NCI-H187 (cell line): ENCODE results near the gene RUFY4.
"Not testable (repeated sequence)": the region's sequence is repeated elsewhere in the genome, so short reads cannot be mapped to it uniquely, and the experiment has no call there.

Experiments
- DNase-seq, 2 experiments: peaks; one replicate each; lab custom pipeline; 2025; lab: John Stamatoyannopoulos, UW

RUFY4 gene

GRCh38 chr2:218089259-218089658, 20.2 kb downstream of the RUFY4 start:
- DNase-seq: no peak

- DNase-seq: no peak
These were observed 22.7 kb downstream of the RUFY4 start for GRCh38 chr2:218091746-218092145.

GRCh38 chr2:218093879-218094278, 24.8 kb downstream of the RUFY4 start:
- DNase-seq: no peak

GRCh38 chr2:218095853-218096252, 26.8 kb downstream of the RUFY4 start:
- DNase-seq: no peak

- DNase-seq: no peak
These were observed 28.9 kb downstream of the RUFY4 start for GRCh38 chr2:218097975-218098374.

GRCh38 chr2:218108834-218109233, 39.8 kb downstream of the RUFY4 start:
- not testable (repeated sequence) for DNase-seq

GRCh38 chr2:218121789-218122188, 52.7 kb downstream of the RUFY4 start:
- DNase-seq: not testable (repeated sequence)

GRCh38 chr2:218122286-218122685, 53.2 kb downstream of the RUFY4 start:
- DNase-seq: not testable (repeated sequence)

- DNase-seq: no peak
These were observed 54.9 kb downstream of the RUFY4 start for GRCh38 chr2:218123986-218124385.

- DNase-seq: no peak
These were observed 56.0 kb downstream of the RUFY4 start for GRCh38 chr2:218125095-218125494.

GRCh38 chr2:218125626-218126080, 56.6 kb downstream of the RUFY4 start, which contains the start of gene CXCR2:
TSS of gene CXCR2 (plus strand) at chr2:218126028. CDS start at chr2:218134802, 8,774 bp downstream.
- DNase-seq: no peak

- no peak for DNase-seq
These were observed 58.9 kb downstream of the RUFY4 start for GRCh38 chr2:218127929-218128455.

- DNase-seq: no peak
These were observed 59.9 kb downstream of the RUFY4 start for GRCh38 chr2:218128781-218129457.

GRCh38 chr2:218129458-218130135, 60.5 kb downstream of the RUFY4 start:
- DNase-seq: no peak

- DNase-seq: no peak
These were observed 61.3 kb downstream of the RUFY4 start for GRCh38 chr2:218130377-218130776.

- no peak for DNase-seq
These were observed 61.8 kb downstream of the RUFY4 start for GRCh38 chr2:218130822-218131221.

- no peak for DNase-seq
These were observed 68.5 kb downstream of the RUFY4 start for GRCh38 chr2:218137514-218137913.

- no peak for DNase-seq
These were observed 69.0 kb downstream of the RUFY4 start for GRCh38 chr2:218138047-218138446.
